ENCODE data around the gene USP16.

Gene USP16

GRCh38 chr21:28992526-28993292 lies 31.8 kb upstream of the USP16 start, which contains the start of gene LTN1:
LTN1 (minus strand) TSS chr21:28992877; CDS start chr21:28992805, 72 bp downstream.
- peaks cover 13% of the 10 kb centered on the region for H3K4me1 ChIP-seq (ENCODE audit: low read length)
- no peaks in the 10 kb centered on the region for H3K9me2 ChIP-seq (replicated peaks; ENCODE audit: insufficient read depth, low read length)
- peak within 1 kb of the TSS; percentile 80 for H3K9ac ChIP-seq (ENCODE audit: low read length)
- peak within 1 kb of the TSS; percentile 90 for H3K4me2 ChIP-seq (ENCODE audit: low read depth, low read length)
- peak within 1 kb of the TSS; percentile 86 for H2AFZ ChIP-seq (ENCODE audit: low read length)
- H3K27me3 ChIP-seq (replicated peaks; ENCODE audit: insufficient read depth, low read length), result no peaks in the 10 kb centered on the region
- peaks cover 46% of the 10 kb centered on the region for H3K79me2 ChIP-seq (ENCODE audit: low read length)
- H3K4me3 ChIP-seq (ENCODE audit: low read length), result peak within 1 kb of the TSS; percentile 97
- no peaks in the 10 kb centered on the region for H4K20me1 ChIP-seq (ENCODE audit: insufficient read depth, low read length)
- H3K27ac ChIP-seq (ENCODE audit: low read length), result peak within 1 kb of the TSS; percentile 79
- H3K9me3 ChIP-seq (replicated peaks; ENCODE audit: insufficient read depth, low read length), result no peaks in the 10 kb centered on the region
- H3K36me3 ChIP-seq (replicated peaks; ENCODE audit: insufficient read depth, low read length), result no peaks in the 10 kb centered on the region
- DNase-seq, result peak; percentile 99
- TF ChIP-seq CTCF (IDR thresholded peaks at IDR 0.05; ENCODE audit: low read length) (no peak), EZH2 (optimal IDR thresholded peaks at IDR 0.05; ENCODE audit: low read depth, low read length) (no peak), EZH2phosphoT487 (IDR thresholded peaks at IDR 0.05; ENCODE audit: low read length) (no peak)
- peaks cover 9% of the 10 kb centered on the region for H3F3A ChIP-seq (ENCODE audit: insufficient read depth, low read length)

- Histone ChIP-seq H3F3A (ENCODE audit: insufficient read depth, low read length) (peaks cover 9% of the 10 kb centered on the region), H3K27ac (ENCODE audit: low read length) (peak overlapping the region; percentile 55; the same call in 1 of the 2 replicates), H3K36me3 (replicated peaks; ENCODE audit: insufficient read depth, low read length) (no peaks in the 10 kb centered on the region), H3K4me1 (ENCODE audit: low read length) (peaks cover 13% of the 10 kb centered on the region), H2AFZ (ENCODE audit: low read length) (peak overlapping the region; percentile 56), H3K27me3 (replicated peaks; ENCODE audit: insufficient read depth, low read length) (no peaks in the 10 kb centered on the region), H3K79me2 (ENCODE audit: low read length) (peaks cover 42% of the 10 kb centered on the region), H3K9me2 (replicated peaks; ENCODE audit: insufficient read depth, low read length) (no peaks in the 10 kb centered on the region), H3K4me2 (ENCODE audit: low read depth, low read length) (peak overlapping the region; percentile 46), H4K20me1 (ENCODE audit: insufficient read depth, low read length) (no peaks in the 10 kb centered on the region), H3K4me3 (ENCODE audit: low read length) (peak overlapping the region; percentile 97), H3K9me3 (replicated peaks; ENCODE audit: insufficient read depth, low read length) (no peaks in the 10 kb centered on the region), H3K9ac (ENCODE audit: low read length) (peak overlapping the region; percentile 51; the same call in 1 of the 2 replicates)
- DNase-seq, result no peak
- TF ChIP-seq CTCF (IDR thresholded peaks at IDR 0.05; ENCODE audit: low read length), result no peak
- TF ChIP-seq EZH2 (optimal IDR thresholded peaks at IDR 0.05; ENCODE audit: low read depth, low read length), result no peak
- TF ChIP-seq EZH2phosphoT487 (IDR thresholded peaks at IDR 0.05; ENCODE audit: low read length), result no peak
Observed at GRCh38 chr21:28993293-28993629, 31.2 kb upstream of the USP16 start.

GRCh38 chr21:29002442-29003144 lies 21.9 kb upstream of the USP16 start:
- H3K27ac ChIP-seq (ENCODE audit: low read length), result peak overlapping the region; percentile 92
- H4K20me1 ChIP-seq (ENCODE audit: insufficient read depth, low read length), result no peaks in the 10 kb centered on the region
- peak overlapping the region; percentile 93 for H3K9ac ChIP-seq (ENCODE audit: low read length)
- H3K79me2 ChIP-seq (ENCODE audit: low read length), result no peaks in the 10 kb centered on the region
- H3K9me3 ChIP-seq (replicated peaks; ENCODE audit: insufficient read depth, low read length), result no peaks in the 10 kb centered on the region
- H3F3A ChIP-seq (ENCODE audit: insufficient read depth, low read length), result peaks cover 17% of the 10 kb centered on the region
- H3K36me3 ChIP-seq (replicated peaks; ENCODE audit: insufficient read depth, low read length), result no peaks in the 10 kb centered on the region
- TF ChIP-seq EZH2 (optimal IDR thresholded peaks at IDR 0.05; ENCODE audit: low read depth, low read length) (no peak), CTCF (IDR thresholded peaks at IDR 0.05; ENCODE audit: low read length) (no peak), EZH2phosphoT487 (IDR thresholded peaks at IDR 0.05; ENCODE audit: low read length) (no peak)
- H3K9me2 ChIP-seq (replicated peaks; ENCODE audit: insufficient read depth, low read length), result no peaks in the 10 kb centered on the region
- peak overlapping the region; percentile 98 for H3K4me2 ChIP-seq (ENCODE audit: low read depth, low read length)
- DNase-seq, result peak; percentile 98
- H3K4me3 ChIP-seq (ENCODE audit: low read length), result peak overlapping the region; percentile 88
- H3K4me1 ChIP-seq (ENCODE audit: low read length), result no peaks in the 10 kb centered on the region
- H3K27me3 ChIP-seq (replicated peaks; ENCODE audit: insufficient read depth, low read length), result no peaks in the 10 kb centered on the region
- H2AFZ ChIP-seq (ENCODE audit: low read length), result peak overlapping the region; percentile 99

Data from MM.1S (cell line).